Activated gamma-delta T cell (primary cell): ENCODE measurements around the gene PA2G4.
"Not testable (repeated sequence)": the region's sequence is repeated elsewhere in the genome, so short reads cannot be mapped to it uniquely, and the experiment has no call there.

ENCODE experiments used
- DNase-seq: peaks from one replicate; lab custom pipeline; 2025; lab: John Stamatoyannopoulos, UW

PA2G4 gene

GRCh38 chr12:56153678-56154065 is 49.3 kb downstream of the PA2G4 start:
- no peak for DNase-seq

GRCh38 chr12:56154246-56154771 is 50.0 kb downstream of the PA2G4 start:
- no peak for DNase-seq

DNA sequence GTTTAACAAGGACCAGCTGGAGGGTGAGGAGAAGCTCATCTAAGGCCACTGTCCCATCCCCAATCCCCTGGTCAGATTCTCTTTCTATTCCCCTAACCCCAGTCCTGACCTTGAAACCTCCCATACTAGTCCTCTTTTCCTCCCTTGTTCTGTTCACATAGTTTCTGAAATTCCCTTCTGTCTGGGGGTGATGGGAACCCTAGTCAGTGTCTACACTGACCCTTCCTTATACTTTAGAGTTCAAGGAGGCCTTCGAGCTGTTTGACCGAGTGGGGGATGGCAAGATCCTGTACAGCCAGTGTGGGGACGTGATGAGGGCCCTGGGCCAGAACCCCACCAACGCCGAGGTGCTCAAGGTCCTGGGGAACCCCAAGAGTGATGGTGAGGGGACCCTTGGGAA is 50.5 kb downstream of the PA2G4 start:
- no peak for DNase-seq

DNA sequence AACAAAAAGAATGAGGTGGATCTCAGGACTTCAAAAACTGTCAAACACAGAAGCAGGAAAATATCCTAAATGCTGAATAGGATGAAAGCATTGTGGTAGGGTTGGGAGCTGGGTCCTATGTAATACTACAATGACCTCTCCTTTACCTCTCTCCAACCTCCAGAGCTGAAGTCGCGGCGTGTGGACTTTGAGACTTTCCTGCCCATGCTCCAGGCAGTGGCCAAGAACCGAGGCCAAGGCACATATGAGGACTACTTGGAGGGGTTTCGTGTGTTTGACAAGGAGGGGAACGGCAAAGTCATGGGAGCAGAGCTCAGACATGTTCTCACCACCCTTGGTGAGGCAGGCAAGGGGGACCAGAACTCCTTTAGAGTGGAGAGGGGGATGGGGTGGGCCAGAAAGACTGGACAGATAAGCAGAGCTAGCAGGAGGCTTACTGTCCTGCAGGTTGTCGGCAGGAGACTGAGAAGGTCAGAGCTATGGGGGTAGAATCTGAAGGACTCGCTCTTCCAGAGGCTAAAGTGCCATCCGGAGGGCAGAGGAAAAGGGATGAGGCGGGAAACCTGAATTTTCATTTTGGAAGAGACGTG is 51.0 kb downstream of the PA2G4 start:
- DNase-seq = no peak

- DNase-seq = not testable (repeated sequence)
Observed at GRCh38 chr12:56156464-56157200, 52.3 kb downstream of the PA2G4 start.

- no peak for DNase-seq
Observed at GRCh38 chr12:56157201-56158028, 53.1 kb downstream of the PA2G4 start.

- DNase-seq = peak; percentile 20
Observed at GRCh38 chr12:56158029-56158925, 53.9 kb downstream of the PA2G4 start, which contains the start of gene MYL6. MYL6 (plus strand) TSS chr12:56158359; CDS start chr12:56158402, 43 bp downstream.

GRCh38 chr12:56158926-56159461 is 54.6 kb downstream of the PA2G4 start:
- DNase-seq = no peak

- no peak for DNase-seq
Observed at GRCh38 chr12:56159482-56160192, 55.3 kb downstream of the PA2G4 start.

DNA sequence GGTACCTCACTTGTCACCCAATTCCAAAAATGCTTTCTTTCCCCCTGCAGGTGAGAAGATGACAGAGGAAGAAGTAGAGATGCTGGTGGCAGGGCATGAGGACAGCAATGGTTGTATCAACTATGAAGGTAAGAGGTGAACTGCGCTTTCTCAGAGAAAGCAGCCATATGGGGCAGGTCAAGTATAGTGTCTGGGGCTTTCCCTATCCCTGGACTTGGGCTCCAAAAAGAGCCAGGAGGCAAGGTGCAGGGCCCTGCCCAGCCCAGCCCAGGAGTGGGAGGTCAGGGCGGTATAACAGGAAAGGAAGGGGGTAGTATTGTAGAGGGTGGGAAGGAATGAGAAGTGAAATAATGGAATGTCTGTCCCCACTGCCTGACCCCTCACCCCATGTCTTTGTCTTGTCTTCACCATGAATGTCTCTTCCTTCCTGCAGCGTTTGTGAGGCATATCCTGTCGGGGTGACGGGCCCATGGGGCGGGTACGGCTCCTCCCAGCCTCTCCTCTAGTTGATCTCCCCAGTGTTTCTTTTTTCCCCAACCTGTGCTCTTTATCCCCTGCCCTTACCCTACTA is 55.9 kb downstream of the PA2G4 start:
- DNase-seq = peak; percentile 45

GRCh38 chr12:56160894-56161689 is 56.7 kb downstream of the PA2G4 start:
- DNase-seq = no peak

GRCh38 chr12:56161690-56162351 is 57.5 kb downstream of the PA2G4 start:
- DNase-seq = no peak

- DNase-seq = no peak
Observed at GRCh38 chr12:56162468-56163290, 58.3 kb downstream of the PA2G4 start.
